ENCODE measurements around the gene EPHB3. TPM values are rescaled to one million over a fixed set of nuclear protein-coding genes. Genes with fewer than 3 reads are reported as not detected.
A peak's percentile ranks its signal among the peaks of the same experiment; 100 is the strongest.
"Not testable (repeated sequence)": the region's sequence is repeated elsewhere in the genome, so short reads cannot be mapped to it uniquely, and the experiment has no call there.

The EPHB3 gene
- total RNA-seq, 4 donors from 2014 or later, result 0.10 to 0.24 (median 0.12) TPM

GRCh38 chr3:184619787-184620430 lies 58.3 kb downstream of the EPHB3 start:
- no peak for ATAC-seq
- intact Hi-C loops (cut with DNase I; ENCODE audit: low total_unique reads), result no loop called here
- no peaks in the 10 kb centered on the region for H3K27me3 ChIP-seq
- no peak overlapping the region for H3K4me3 ChIP-seq
- H3K4me1 ChIP-seq, result no peaks in the 10 kb centered on the region
- TF ChIP-seq POLR2A (IDR thresholded peaks at IDR 0.05) (no peak), CTCF (IDR thresholded peaks at IDR 0.05 in 4 of 5, conservative IDR thresholded peaks at IDR 0.05 in 1 of 5) (no peak)
- H3K27ac ChIP-seq, result no peak overlapping the region
- no peaks in the 10 kb centered on the region for H3K36me3 ChIP-seq
- no peaks in the 10 kb centered on the region for H3K9me3 ChIP-seq
- in situ Hi-C loops (cut with MboI; ENCODE audit: low sequenced_read_pairs in 4 of 4), result no loop called here
- DNase-seq, result no peak

GRCh38 chr3:184620475-184621119 lies 59.0 kb downstream of the EPHB3 start:
- ATAC-seq, result no peak
- TF ChIP-seq CTCF (IDR thresholded peaks at IDR 0.05 in 4 of 5, conservative IDR thresholded peaks at IDR 0.05 in 1 of 5) (no peak), POLR2A (IDR thresholded peaks at IDR 0.05) (no peak)
- in situ Hi-C loops (cut with MboI; ENCODE audit: low sequenced_read_pairs in 4 of 4), result no loop called here

GRCh38 chr3:184622156-184622555 lies 60.6 kb downstream of the EPHB3 start:
- H3K36me3 ChIP-seq; H3K9me3 ChIP-seq; ATAC-seq; H3K27ac ChIP-seq; in situ Hi-C loops (cut with MboI; ENCODE audit: low sequenced_read_pairs in 4 of 4); intact Hi-C loops (cut with DNase I; ENCODE audit: low total_unique reads); H3K4me1 ChIP-seq; H3K4me3 ChIP-seq; H3K27me3 ChIP-seq; DNase-seq: not testable (repeated sequence)

More at GRCh38 chr3:184620475-184621119, 59.0 kb downstream of the EPHB3 start:
- Histone ChIP-seq H3K36me3 (no peaks in the 10 kb centered on the region), H3K4me1 (no peaks in the 10 kb centered on the region), H3K27me3 (no peaks in the 10 kb centered on the region), H3K9me3 (no peaks in the 10 kb centered on the region), H3K27ac (no peak overlapping the region), H3K4me3 (no peak overlapping the region)
- no peak for DNase-seq
- intact Hi-C loops (cut with DNase I; ENCODE audit: low total_unique reads), result no loop called here

GRCh38 chr3:184626923-184627322 lies 65.3 kb downstream of the EPHB3 start:
- peaks cover 0 to 13% of the 10 kb centered on the region in 2 donors for H3K4me1 ChIP-seq
- DNase-seq, result peak; percentile 31 to 64

More at GRCh38 chr3:184626923-184627322, 65.3 kb downstream of the EPHB3 start:
- H3K27ac ChIP-seq, result peak overlapping the region; percentile 33 to 69 (median 48)
- peak; percentile 94 to 95 for ATAC-seq
- H3K4me3 ChIP-seq, result no peak overlapping the region
- in situ Hi-C loops (cut with MboI; ENCODE audit: low sequenced_read_pairs in 4 of 4), result no loop called here
- no peaks in the 10 kb centered on the region for H3K27me3 ChIP-seq
- H3K9me3 ChIP-seq, result no peaks in the 10 kb centered on the region
- H3K36me3 ChIP-seq, result no peaks in the 10 kb centered on the region
- intact Hi-C loops (cut with DNase I; ENCODE audit: low total_unique reads), result no loop called here
- TF ChIP-seq CTCF (IDR thresholded peaks at IDR 0.05 in 4 of 5, conservative IDR thresholded peaks at IDR 0.05 in 1 of 5), result no peak

Measured in gastrocnemius medialis (tissue), 4 donors.